Endothelial cell of umbilical vein (primary cell): ENCODE data around the gene KRT78. TPM values are rescaled to one million over a fixed set of nuclear protein-coding genes. Genes with fewer than 3 reads are reported as not detected.

Experiments
- BruUV-seq: library from RNA; stranded (reverse); fragments of 400-500 nt; replicated peaks from 2 replicates; lab custom pipeline; 2021; lab: Mats Ljungman, UMichigan
- CTCF ChIA-PET: fragments of 300-600, 350-600 bp; sonication (Branson Sonifier 250); formaldehyde crosslinking; loops from one replicate; lab custom pipeline; 2021; ENCODE audit warnings: antibody characterized with exemption, inconsistent platforms; lab: Charles Lee
- POLR2A ChIA-PET: fragments of 300-600, 350-600 bp; sonication (Branson Sonifier 250); formaldehyde crosslinking; loops from one replicate; lab custom pipeline; 2021; ENCODE audit warnings: antibody characterized with exemption, inconsistent platforms; lab: Charles Lee
- DNase-seq: peaks from one replicate; pipeline ENCODE4 v3.0.0-alpha.2; 2011; ENCODE audit warnings: low read depth, low spot score
- FAIRE-seq: peaks from 2 replicates; lab custom pipeline; 2011; peaks lifted over from hg19 to GRCh38; lab: Jason Lieb, UNC
- H2AFZ ChIP-seq: 2 replicates; pipeline ENCODE4 v1.6.0; 2012; ENCODE audit warnings: low read depth, low read length, control low read depth, inconsistent platforms
- H3K27ac ChIP-seq: 2 replicates; pipeline ENCODE4 v1.5.1; 2011; ENCODE audit warnings: low read depth, mild to moderate bottlenecking, control low read depth, low read length, moderate library complexity; ENCODE audit not compliant: insufficient read depth
- H3K27me3 ChIP-seq, 2 experiments: 2 replicates each; pipeline versions ENCODE4 v1.6.0 to v1.6.1; 2011; ENCODE audit warnings: low read length in 2 of 2, mixed read lengths in 1 of 2; ENCODE audit not compliant: control insufficient read depth in 2 of 2, insufficient read depth in 2 of 2
- H3K36me3 ChIP-seq, 2 experiments: 2 replicates in 1 of 2; 3 replicates in 1 of 2; pipeline ENCODE4 v1.5.1; 2011; ENCODE audit warnings: low read length in 2 of 2, mild to moderate bottlenecking in 1 of 2, moderate library complexity in 1 of 2; ENCODE audit not compliant: control insufficient read depth in 2 of 2, insufficient read depth in 2 of 2; ENCODE audit errors: extremely low read depth in 1 of 2
- H3K4me1 ChIP-seq: 3 replicates; pipeline ENCODE4 v1.5.1; 2011; ENCODE audit warnings: mild to moderate bottlenecking, low read length; ENCODE audit not compliant: control insufficient read depth, insufficient read depth; ENCODE audit errors: extremely low read depth
- H3K4me2 ChIP-seq: 2 replicates; pipeline ENCODE4 v1.6.1; 2011; ENCODE audit warnings: low read length, control low read depth, mixed read lengths; ENCODE audit not compliant: insufficient read depth
- H3K4me3 ChIP-seq, 3 experiments: fragments of 200-600 bp in 1 of 3; sonication (generic), shearing (Covaris generic) in 1 of 3; replicated peaks in 1 of 3; 2 replicates each; pipeline ENCODE4 v1.5.1; 2011 to 2016; ENCODE audit warnings: control low read depth in 3 of 3, low read length in 3 of 3, mild to moderate bottlenecking in 2 of 3, inconsistent platforms in 1 of 3, low read depth in 1 of 3, moderate library complexity in 1 of 3; ENCODE audit not compliant: insufficient read depth in 1 of 3
- H3K79me2 ChIP-seq: 2 replicates; pipeline ENCODE4 v1.6.0; 2012; ENCODE audit warnings: low read length, inconsistent platforms; ENCODE audit not compliant: control insufficient read depth, insufficient read depth
- H3K9ac ChIP-seq: replicated peaks from 2 replicates; pipeline ENCODE3; 2011; ENCODE audit warnings: low read length, control low read depth; ENCODE audit not compliant: insufficient read depth; ENCODE audit errors: extremely low read depth
- H3K9me1 ChIP-seq: replicated peaks from 3 replicates; pipeline ENCODE4 v1.6.0; 2011; ENCODE audit warnings: mild to moderate bottlenecking, low read length; ENCODE audit not compliant: control insufficient read depth, insufficient read depth; ENCODE audit errors: extremely low read depth
- H3K9me3 ChIP-seq: replicated peaks from 2 replicates; pipeline ENCODE4 v1.5.1; 2012; ENCODE audit warnings: low read length, inconsistent platforms; ENCODE audit not compliant: control insufficient read depth, insufficient read depth
- H4K20me1 ChIP-seq: replicated peaks from 2 replicates; pipeline ENCODE3; 2011; ENCODE audit warnings: mild to moderate bottlenecking, low read length; ENCODE audit not compliant: control insufficient read depth, insufficient read depth; ENCODE audit errors: extremely low read depth
- CTCF ChIP-seq, 2 donors: IDR thresholded peaks; 1 replicate in 1 of 2; 2 replicates in 1 of 2; pipeline ENCODE4 v1.5.1; 2011; ENCODE audit warnings: low read length in 2 of 2, mild to moderate bottlenecking in 2 of 2, moderate library complexity in 2 of 2, control low read depth in 1 of 2, inconsistent platforms in 1 of 2, low read depth in 1 of 2; ENCODE audit not compliant: insufficient read depth in 1 of 2; ENCODE audit errors: extremely low read depth in 1 of 2
- EZH2 ChIP-seq: IDR thresholded peaks from 2 replicates; pipeline ENCODE4 v1.6.1; 2012; ENCODE audit warnings: borderline replicate concordance, low read depth, mild to moderate bottlenecking, moderate library complexity, low read length, inconsistent platforms; ENCODE audit not compliant: severe bottlenecking
- FOS ChIP-seq: IDR thresholded peaks from 2 replicates; pipeline ENCODE4 v1.6.1; 2011; ENCODE audit warnings: mild to moderate bottlenecking, low read length, moderate library complexity, borderline replicate concordance; ENCODE audit not compliant: insufficient read depth
- GATA2 ChIP-seq: IDR thresholded peaks from 2 replicates; pipeline ENCODE4 v1.7.0; 2011; ENCODE audit warnings: low read depth, mild to moderate bottlenecking, moderate library complexity, mixed read lengths, low read length; ENCODE audit not compliant: insufficient read length, insufficient read depth
- JUN ChIP-seq: IDR thresholded peaks from 2 replicates; pipeline ENCODE4 v1.6.1; 2011; ENCODE audit warnings: borderline replicate concordance, low read depth; ENCODE audit not compliant: insufficient read length, insufficient read depth
- MAX ChIP-seq: IDR thresholded peaks from 2 replicates; pipeline ENCODE4 v1.6.1; 2011; ENCODE audit not compliant: insufficient read depth, insufficient read length
- MYC ChIP-seq: IDR thresholded peaks from one replicate; pipeline ENCODE4 v1.6.1; 2011; ENCODE audit warnings: mild to moderate bottlenecking, low read depth, low read length
- POLR2A ChIP-seq: IDR thresholded peaks from 2 replicates; pipeline ENCODE4 v1.6.1; 2012; ENCODE audit warnings: low read depth, mild to moderate bottlenecking, control low read depth, low read length
- POLR2AphosphoS5 ChIP-seq: IDR thresholded peaks from 2 replicates; pipeline ENCODE4 v1.6.1; 2012; ENCODE audit warnings: low read depth, mild to moderate bottlenecking, control low read depth, low read length, moderate library complexity; ENCODE audit not compliant: insufficient read depth
- dilution Hi-C: fragments of 300-500 bp; cut with MboI; formaldehyde crosslinking; loops from one replicate; pipeline ENCODE4 v1.15.0; 2019; ENCODE audit warnings: low sequenced_read_pairs; ENCODE audit not compliant: extremely low pct_ligation_motif_present
- intact Hi-C: fragments of 100-400 bp; cut with micrococcal nuclease; formaldehyde crosslinking; loops from one replicate; pipeline ENCODE4 v1.10.0; 2022
- polyA plus RNA-seq, 4 experiments: library from polyadenylated mRNA; depleted of rRNA in 3 of 4; stranded (reverse) in 3 of 4; unstranded in 1 of 4; fragments of >200 nt; gene quantifications; 2 replicates each; pipeline versions ENCODE4 v1.2.1 to v1.2.3, GENCODE V29; 2011 to 2012; ENCODE audit warnings: missing spikeins in 1 of 4
- total RNA-seq: library from RNA; stranded (reverse); gene quantifications from 2 replicates; pipeline ENCODE4 v1.2.3, GENCODE V29; 2021

Gene KRT78
- total and polyA plus RNA-seq, 2 donors (not counting 3 experiments of a cell fraction or from before 2014, with no cell fraction given): not detected

GRCh38 chr12:52838609-52839435 is 10.0 kb downstream of the KRT78 start:
- no peaks in the 10 kb centered on the region for H4K20me1 ChIP-seq
- H3K4me2 ChIP-seq: no peak overlapping the region
- no peak overlapping the region for H3K4me3 ChIP-seq
- no TSS peak for BruUV-seq
- no peak overlapping the region for H3K27ac ChIP-seq
- POLR2A ChIA-PET: no interaction called here
- dilution Hi-C loops (no loop called here), intact Hi-C loops (no loop called here)
- H3K4me1 ChIP-seq: peaks cover 4% of the 10 kb centered on the region
- CTCF ChIA-PET: interaction anchor here (0.8 to 2.3 kb wide), 3 partner anchors 15 to 32 kb away, joined by 3 to 10 read pairs (median 6); no protein-coding TSS in a partner anchor
- no peak overlapping the region for H3K9ac ChIP-seq
- H3K79me2 ChIP-seq: no peaks in the 10 kb centered on the region
- H3K9me3 ChIP-seq: no peaks in the 10 kb centered on the region
- FAIRE-seq (no peak), DNase-seq (no peak)
- no peaks in the 10 kb centered on the region for H3K36me3 ChIP-seq
- no peaks in the 10 kb centered on the region for H3K9me1 ChIP-seq
- no peak overlapping the region for H2AFZ ChIP-seq
- H3K27me3 ChIP-seq: no peaks in the 10 kb centered on the region
- no peak for TF ChIP-seq GATA2
- TF ChIP-seq MAX: no peak
- TF ChIP-seq EZH2: no peak
- TF ChIP-seq JUN: no peak
- TF ChIP-seq POLR2A: no peak

- Histone ChIP-seq H3K36me3 (no peaks in the 10 kb centered on the region), H4K20me1 (no peaks in the 10 kb centered on the region), H3K9ac (no peak overlapping the region), H3K27me3 (no peaks in the 10 kb centered on the region), H3K9me3 (no peaks in the 10 kb centered on the region), H2AFZ (no peak overlapping the region), H3K4me2 (no peak overlapping the region), H3K4me1 (peaks cover 4% of the 10 kb centered on the region), H3K27ac (no peak overlapping the region), H3K4me3 (no peak overlapping the region), H3K79me2 (no peaks in the 10 kb centered on the region), H3K9me1 (no peaks in the 10 kb centered on the region)
- CTCF ChIA-PET: interaction anchor here (2.3 kb wide), 1 partner anchor 28 kb away, joined by 10 read pairs; no protein-coding TSS in a partner anchor
- no TSS peak for BruUV-seq
- dilution Hi-C loops (no loop called here), intact Hi-C loops (no loop called here)
- TF ChIP-seq POLR2AphosphoS5 (no peak), CTCF (IDR thresholded peaks at IDR 0.05; ENCODE audit: extremely low read depth in 1 of 2, insufficient read depth in 1 of 2, low read depth in 1 of 2, low read length in 2 of 2) (no peak), FOS (no peak), GATA2 (no peak), MYC (no peak), EZH2 (no peak), POLR2A (no peak), MAX (no peak), JUN (no peak)
- FAIRE-seq: peak; percentile 4
- POLR2A ChIA-PET: no interaction called here
- no peak for DNase-seq
Observed at GRCh38 chr12:52837781-52838608, 10.8 kb downstream of the KRT78 start.
